GM12864 (cell line): ENCODE data around the gene FGD6.

Experiments used
- DNase-seq: peaks from one replicate; pipeline ENCODE4 v3.0.0-alpha.2; 2011; ENCODE audit warnings: low read depth
- H3K4me3 ChIP-seq: 2 replicates; pipeline ENCODE4 v1.5.1; 2011; ENCODE audit warnings: mild to moderate bottlenecking, low read depth, low read length, control low read depth
- TF ChIP-seq, protein P1 (sequence below): IDR thresholded peaks from 2 replicates; pipeline ENCODE4 v1.5.1; 2011; ENCODE audit warnings: low read depth, mild to moderate bottlenecking, moderate library complexity, low read length, control low read depth, inconsistent platforms; ENCODE audit errors: missing control alignments

The FGD6 gene

DNA sequence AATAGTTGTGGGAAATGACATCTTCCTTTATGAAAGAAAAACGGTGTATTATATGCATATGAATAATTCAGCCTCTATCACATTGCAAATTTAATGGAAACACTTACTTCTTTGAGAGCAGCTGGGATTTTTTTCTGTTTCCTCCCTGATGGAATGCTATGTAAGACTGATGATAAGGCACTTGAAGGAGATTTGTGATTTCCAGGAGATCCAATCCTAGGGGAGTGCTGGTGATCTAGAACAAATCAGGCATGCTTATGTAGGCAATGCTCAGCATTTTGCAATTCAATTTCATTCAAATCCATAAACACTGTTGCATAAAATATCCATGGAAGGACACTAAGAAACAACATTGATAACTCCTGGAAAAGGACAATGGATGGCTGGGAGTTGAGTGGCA lies 127.8 kb downstream of the FGD6 start:
- TF ChIP-seq, protein P1, sequence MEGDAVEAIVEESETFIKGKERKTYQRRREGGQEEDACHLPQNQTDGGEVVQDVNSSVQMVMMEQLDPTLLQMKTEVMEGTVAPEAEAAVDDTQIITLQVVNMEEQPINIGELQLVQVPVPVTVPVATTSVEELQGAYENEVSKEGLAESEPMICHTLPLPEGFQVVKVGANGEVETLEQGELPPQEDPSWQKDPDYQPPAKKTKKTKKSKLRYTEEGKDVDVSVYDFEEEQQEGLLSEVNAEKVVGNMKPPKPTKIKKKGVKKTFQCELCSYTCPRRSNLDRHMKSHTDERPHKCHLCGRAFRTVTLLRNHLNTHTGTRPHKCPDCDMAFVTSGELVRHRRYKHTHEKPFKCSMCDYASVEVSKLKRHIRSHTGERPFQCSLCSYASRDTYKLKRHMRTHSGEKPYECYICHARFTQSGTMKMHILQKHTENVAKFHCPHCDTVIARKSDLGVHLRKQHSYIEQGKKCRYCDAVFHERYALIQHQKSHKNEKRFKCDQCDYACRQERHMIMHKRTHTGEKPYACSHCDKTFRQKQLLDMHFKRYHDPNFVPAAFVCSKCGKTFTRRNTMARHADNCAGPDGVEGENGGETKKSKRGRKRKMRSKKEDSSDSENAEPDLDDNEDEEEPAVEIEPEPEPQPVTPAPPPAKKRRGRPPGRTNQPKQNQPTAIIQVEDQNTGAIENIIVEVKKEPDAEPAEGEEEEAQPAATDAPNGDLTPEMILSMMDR = no peak
- H3K4me3 ChIP-seq = no peak overlapping the region
- DNase-seq = no peak

DNA sequence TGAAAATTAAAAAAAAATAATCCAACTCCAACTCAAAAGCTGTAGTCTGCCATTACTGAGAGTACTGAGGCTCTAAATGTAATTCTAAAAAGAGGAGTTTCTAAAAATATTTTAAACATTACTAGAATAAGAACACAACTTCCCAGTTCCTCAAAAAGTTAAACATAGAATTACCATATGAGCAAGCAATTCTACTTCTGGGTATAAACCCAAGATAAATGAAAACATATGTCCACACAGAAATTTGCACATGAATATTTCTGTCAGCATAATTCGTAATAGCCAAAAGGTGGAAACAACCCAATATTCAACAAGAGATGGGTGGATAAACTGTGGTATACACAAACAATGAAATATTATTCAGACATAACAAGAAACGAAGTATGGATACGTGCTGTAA lies 128.9 kb downstream of the FGD6 start:
- H3K4me3 ChIP-seq = no peak overlapping the region; the same call in 1 of the 2 replicates
- TF ChIP-seq, protein P1 = no peak
- no peak for DNase-seq

DNA sequence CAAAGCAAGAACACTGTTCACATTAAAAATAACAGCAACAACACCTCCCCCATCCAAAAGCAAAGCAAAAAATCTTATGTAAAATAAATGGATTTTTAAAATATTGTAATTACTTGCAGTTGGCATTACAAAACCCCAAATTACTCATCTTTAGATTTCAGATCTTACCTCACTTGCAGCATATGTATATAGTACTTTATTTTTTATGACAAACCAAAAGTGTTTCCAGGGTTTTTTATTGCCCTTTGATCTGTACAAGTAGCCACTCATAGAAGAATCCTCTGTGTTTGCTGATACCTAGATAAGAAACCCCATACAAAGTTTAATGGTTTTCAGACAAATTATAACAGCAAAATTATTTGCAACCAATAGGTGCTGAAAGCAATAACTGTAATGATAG lies 131.7 kb downstream of the FGD6 start:
- DNase-seq = no peak
- TF ChIP-seq, protein P1 = no peak
- no peak overlapping the region for H3K4me3 ChIP-seq

DNA sequence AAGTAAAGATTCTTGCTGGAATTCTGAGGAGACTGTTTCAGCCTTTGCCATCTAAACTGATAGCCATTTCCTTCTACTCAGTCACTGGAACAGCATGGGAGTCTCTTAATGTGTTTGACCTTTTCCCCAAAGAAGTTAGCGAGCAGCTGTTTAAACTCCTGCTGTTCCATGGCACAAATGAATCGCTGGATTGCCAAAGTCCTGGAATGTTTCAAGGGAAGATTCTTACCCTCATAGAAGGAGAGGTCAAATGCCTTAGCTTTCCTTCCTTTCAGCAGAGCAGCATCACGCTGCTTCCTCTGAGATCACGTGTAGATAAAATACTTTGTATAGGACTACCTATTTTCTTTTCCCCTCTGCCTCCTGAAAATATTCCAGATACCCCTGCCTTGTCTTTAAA lies 133.3 kb downstream of the FGD6 start:
- TF ChIP-seq, protein P1 = no peak
- DNase-seq = no peak
- no peak overlapping the region for H3K4me3 ChIP-seq

DNA sequence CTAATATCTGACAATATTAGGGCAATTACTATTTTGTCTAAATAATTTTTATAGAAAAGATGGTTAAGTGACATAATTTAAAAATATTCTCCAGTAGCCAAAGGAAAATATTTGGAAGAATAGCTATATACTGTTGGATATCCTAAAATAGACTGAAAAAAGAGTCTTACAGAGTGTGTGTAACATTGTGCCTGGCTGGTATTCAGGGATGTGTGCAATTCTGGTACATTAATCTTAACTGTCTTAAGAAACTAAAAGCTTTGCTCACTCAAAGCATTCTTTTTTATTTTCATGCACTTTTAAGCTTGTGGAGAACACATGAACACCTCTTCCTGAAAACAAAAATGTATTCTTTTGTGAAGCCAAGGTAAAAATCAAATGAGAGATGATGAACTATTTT lies 133.8 kb downstream of the FGD6 start:
- H3K4me3 ChIP-seq = no peak overlapping the region
- DNase-seq = no peak
- TF ChIP-seq, protein P1 = no peak

DNA sequence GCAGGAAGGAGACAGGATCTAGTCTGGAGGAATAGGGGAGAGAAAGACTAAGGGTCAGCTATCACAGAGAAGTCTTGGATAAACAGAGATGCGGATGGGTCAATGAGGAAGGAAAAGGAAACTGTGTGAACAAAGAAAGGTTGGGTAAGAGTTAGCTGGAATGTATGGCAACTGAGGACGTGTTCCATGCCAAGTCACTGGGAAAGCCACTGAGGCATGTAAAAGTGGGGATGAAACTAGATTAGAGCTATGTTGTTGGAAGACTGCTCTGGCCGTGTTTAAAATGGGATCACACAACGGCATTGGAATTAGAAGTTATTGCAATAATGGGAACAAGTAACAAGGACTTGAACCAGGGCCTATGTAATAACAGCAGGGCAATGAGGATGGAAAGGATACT lies 139.9 kb downstream of the FGD6 start:
- TF ChIP-seq, protein P1 = no peak
- no peak overlapping the region for H3K4me3 ChIP-seq
- DNase-seq = no peak

DNA sequence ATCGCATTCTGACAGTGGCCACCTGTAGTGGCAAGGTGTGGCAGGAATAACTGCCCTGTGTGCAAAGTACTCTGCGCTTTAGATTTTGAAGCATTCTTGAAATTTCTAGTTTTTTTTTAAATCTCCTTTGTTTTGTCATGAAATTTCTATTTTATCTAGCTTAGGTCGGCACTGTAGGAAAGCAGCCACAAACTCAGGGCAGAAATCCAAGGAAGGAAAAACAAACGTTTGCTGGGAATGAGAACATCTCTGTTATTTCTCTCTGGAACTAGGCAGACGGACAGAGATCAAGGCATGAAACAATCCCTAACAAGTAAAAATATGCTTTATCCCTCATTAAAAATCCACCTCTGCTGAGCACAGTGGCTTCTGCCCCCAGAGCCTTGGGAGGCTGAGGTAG lies 142.5 kb downstream of the FGD6 start:
- DNase-seq = no peak
- TF ChIP-seq, protein P1 = no peak

More for the DNA sequence above, 142.5 kb downstream of the FGD6 start:
- no peak overlapping the region for H3K4me3 ChIP-seq
